ENCODE measurements around the gene C22orf42.

C22orf42 gene

DNA sequence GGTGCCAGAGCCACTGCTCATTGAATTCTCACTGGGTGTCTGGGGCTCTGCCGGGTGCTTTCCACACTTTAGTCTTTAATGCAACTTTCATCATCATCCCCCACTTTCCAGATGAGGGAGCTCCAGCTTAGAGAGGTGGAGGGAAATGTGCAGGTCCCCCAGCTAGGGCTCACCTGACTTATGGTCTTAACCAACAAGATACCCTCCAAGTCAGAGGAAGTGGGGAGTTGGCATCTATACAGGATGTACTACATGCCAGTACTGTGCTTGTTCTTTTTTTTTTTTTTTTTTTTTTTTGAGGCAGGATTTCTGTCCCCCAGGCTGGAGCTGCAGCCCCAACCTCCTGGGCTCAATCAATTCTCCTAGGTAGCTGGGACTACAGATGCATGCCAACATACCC is 26.3 kb downstream of the C22orf42 start:
- H3K9me3 Mint-ChIP-seq: no peaks in the 10 kb centered on the region
- H3K36me3 Mint-ChIP-seq: no peaks in the 10 kb centered on the region
- H3K27ac Mint-ChIP-seq: no peak overlapping the region
- H3K4me1 Mint-ChIP-seq: peaks cover 4 to 5% of the 10 kb centered on the region in 2 donors
- no peak for ATAC-seq (replicated peaks)
- peaks cover 7 to 9% of the 10 kb centered on the region in 2 donors for H3K27me3 Mint-ChIP-seq
- no peak overlapping the region for H3K4me3 Mint-ChIP-seq
- no peak for DNase-seq

DNA sequence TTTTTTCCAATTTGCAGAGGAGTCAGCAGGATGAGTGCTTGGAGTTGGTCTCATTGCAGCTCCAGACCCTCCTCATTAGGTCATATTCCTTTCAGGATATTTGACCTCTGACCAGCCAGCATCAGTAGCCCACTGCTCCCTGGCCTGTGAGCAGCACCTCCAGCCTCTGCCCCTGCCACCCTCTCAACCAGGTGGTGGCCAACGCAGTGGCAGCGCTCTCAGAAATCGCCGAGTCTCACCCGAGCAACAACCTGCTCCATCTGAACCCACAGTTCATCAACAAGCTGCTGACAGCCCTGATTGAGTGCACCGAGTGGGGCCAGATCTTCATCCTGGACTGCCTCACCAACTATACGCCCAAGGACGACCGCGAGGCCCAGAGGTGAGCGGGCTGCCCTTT is 27.0 kb downstream of the C22orf42 start:
- Mint-ChIP-seq H3K36me3 (no peaks in the 10 kb centered on the region), H3K4me3 (no peak overlapping the region), H3K27me3 (peaks cover 7 to 9% of the 10 kb centered on the region in 2 donors)

DNA sequence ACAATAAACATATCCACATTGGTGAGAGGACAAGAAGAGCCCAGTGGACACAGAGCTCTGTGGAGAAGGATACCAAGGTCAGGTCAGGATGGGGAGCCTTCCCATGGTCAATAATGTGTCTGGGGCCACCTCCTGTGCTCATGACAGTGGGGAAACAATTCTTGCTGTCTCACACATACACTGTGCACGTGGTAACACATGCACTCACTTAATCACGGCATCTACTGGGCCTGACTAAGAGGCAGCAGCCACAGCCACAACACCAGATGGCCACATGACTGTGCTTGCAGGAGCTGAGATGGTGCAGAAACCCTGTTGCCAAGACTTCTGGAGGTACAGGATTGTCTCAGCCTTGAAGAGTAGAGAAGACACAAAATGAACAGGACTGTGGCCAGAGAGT is 28.6 kb downstream of the C22orf42 start:
- H3K4me1 Mint-ChIP-seq: no peaks in the 10 kb centered on the region

More for the DNA sequence above, 27.0 kb downstream of the C22orf42 start:
- Mint-ChIP-seq H3K9me3 (no peaks in the 10 kb centered on the region), H3K27ac (no peak overlapping the region), H3K4me1 (no peaks in the 10 kb centered on the region)
- ATAC-seq (replicated peaks) (no peak), DNase-seq (no peak)

DNA sequence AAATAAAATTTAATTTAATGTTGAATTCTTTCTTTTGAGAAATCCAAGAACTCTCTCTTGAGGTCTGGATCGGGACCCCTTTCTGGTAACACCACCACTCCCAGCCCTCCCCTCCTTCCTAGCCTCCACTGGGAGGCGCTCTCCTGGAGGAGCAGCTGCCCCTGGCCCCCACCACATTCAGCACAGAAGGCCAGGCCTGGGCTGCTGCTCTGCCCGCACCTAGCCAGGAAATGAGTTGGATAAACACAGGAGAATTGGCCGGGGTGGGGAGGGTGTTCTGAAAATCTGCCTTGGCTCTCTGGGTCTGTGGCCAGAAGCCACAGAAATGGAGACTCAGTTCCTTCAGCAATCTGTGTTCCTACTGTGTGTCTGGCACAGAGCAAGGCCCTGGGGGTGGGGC is 31.2 kb downstream of the C22orf42 start:
- H3K4me3 Mint-ChIP-seq: no peak overlapping the region
- no peaks in the 10 kb centered on the region for H3K36me3 Mint-ChIP-seq
- H3K27me3 Mint-ChIP-seq: peaks cover 0 to 7% of the 10 kb centered on the region in 2 donors
- ATAC-seq (replicated peaks) (no peak), DNase-seq (no peak)
- H3K27ac Mint-ChIP-seq: no peak overlapping the region
- no peaks in the 10 kb centered on the region for H3K4me1 Mint-ChIP-seq
- H3K9me3 Mint-ChIP-seq: no peaks in the 10 kb centered on the region

More for the DNA sequence above, 28.6 kb downstream of the C22orf42 start:
- peaks cover 7 to 9% of the 10 kb centered on the region in 2 donors for H3K27me3 Mint-ChIP-seq
- no peak for DNase-seq
- peak overlapping the region; percentile 37 for H3K27ac Mint-ChIP-seq
- no peaks in the 10 kb centered on the region for H3K36me3 Mint-ChIP-seq
- H3K9me3 Mint-ChIP-seq: no peaks in the 10 kb centered on the region
- H3K4me3 Mint-ChIP-seq: no peak overlapping the region
- no peak for ATAC-seq (replicated peaks)

DNA sequence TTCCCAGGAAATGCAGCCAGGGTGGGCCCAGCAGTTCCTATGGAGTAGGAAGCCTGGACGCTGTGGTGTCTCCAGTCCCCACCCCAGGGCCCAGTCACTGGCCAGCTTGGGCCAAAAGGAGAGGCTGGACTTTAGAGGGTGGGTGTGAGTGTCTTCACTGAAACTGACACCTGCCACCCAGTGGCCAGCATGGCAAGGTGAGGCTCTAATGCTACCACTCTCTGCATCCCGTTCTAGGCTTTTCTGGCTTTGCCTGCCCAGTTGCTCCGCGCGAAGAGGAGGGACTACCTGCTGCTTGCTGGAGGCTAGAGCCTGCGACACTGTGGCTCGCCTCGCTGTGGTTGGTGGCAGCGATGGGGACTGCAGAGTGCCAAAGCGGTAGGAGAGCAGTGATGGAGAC is 35.4 kb downstream of the C22orf42 start:
- no peak for DNase-seq
- H3K4me1 Mint-ChIP-seq: no peaks in the 10 kb centered on the region
- peaks cover 0 to 9% of the 10 kb centered on the region in 2 donors for H3K27me3 Mint-ChIP-seq
- H3K27ac Mint-ChIP-seq: no peak overlapping the region
- H3K4me3 Mint-ChIP-seq: no peak overlapping the region
- ATAC-seq (replicated peaks): no peak
- H3K9me3 Mint-ChIP-seq: peaks cover 0 to 3% of the 10 kb centered on the region in 2 donors
- no peaks in the 10 kb centered on the region for H3K36me3 Mint-ChIP-seq

DNA sequence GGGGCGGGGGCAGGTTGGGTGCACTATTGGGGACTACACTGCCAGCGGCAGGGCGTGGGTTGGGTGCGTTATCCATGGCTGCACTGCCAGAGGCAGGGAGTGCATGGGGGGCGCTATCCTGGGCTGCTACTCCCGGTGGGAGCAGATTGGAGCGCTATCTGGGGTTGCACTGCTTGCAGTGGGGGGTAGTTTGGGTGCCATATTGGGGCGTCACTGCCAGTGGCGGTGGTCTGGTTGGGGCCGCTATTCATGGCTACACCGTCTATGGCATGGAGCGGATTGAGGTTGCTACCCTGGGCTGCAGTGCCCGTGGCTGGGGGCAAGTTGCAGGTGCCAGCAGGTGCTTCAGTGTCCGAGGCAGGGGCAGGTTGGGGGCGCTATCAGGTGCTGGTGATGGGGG is 36.2 kb downstream of the C22orf42 start:
- Mint-ChIP-seq H3K27ac (no peak overlapping the region), H3K27me3 (peaks cover 0 to 11% of the 10 kb centered on the region in 2 donors), H3K4me1 (no peaks in the 10 kb centered on the region), H3K36me3 (no peaks in the 10 kb centered on the region), H3K9me3 (peaks cover 0 to 3% of the 10 kb centered on the region in 2 donors), H3K4me3 (no peak overlapping the region)
- ATAC-seq (replicated peaks) (no peak), DNase-seq (no peak)

DNA sequence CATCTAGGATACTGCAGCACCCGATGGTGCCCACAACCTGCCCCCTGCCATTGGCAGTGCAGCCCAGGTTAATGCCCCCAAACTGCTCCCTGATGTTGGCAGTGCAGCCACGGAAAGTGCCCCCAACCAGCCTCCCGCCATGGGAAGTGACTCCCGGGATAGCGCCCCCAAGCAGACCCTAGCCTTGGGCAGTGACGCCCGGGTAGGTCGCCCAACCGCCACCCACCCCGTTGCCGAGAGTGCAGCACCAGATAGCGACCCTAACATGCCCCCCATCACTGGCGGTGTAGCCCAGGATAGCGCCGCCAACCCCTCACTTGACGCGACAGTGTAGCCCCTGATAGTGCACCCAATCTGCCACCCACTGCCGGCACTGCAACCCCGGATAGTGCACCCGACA is 38.5 kb downstream of the C22orf42 start:
- ATAC-seq (replicated peaks) (no peak), DNase-seq (no peak)
- Mint-ChIP-seq H3K4me1 (no peaks in the 10 kb centered on the region), H3K9me3 (peaks cover 0 to 3% of the 10 kb centered on the region in 2 donors), H3K27me3 (peaks cover 9 to 24% of the 10 kb centered on the region in 2 donors), H3K36me3 (no peaks in the 10 kb centered on the region), H3K4me3 (no peak overlapping the region), H3K27ac (no peak overlapping the region)

DNA sequence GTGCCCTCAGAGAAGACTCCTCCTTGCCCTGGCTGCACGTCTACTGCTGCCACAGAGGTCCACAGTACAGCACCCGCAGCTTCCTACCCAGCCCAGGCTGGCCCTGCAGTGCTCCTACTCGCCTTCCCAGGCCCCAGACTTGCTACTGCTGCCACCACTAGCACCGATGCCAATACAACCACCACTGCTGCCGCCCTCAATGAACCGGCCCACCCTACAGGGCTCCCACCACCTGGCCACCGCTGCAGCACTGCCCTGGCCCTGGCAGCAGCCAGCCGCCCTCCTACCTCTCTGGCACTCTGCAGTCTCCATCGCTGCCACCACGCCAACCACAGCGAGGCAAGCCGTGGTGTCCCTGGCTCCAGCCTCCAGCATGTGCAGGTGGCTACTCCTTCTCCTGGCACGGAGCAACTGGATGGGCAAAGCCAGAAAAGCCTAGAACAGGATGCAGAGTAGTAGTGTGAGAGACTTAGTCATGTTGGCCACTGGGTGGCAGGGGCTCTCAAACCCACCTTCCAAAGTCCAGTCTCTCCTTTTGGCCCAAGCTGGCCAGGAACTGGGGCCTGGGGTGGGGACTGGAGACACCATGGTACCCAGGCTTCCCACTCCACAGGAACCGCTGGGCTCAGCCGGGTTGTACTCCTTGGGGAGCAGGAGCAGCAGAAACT is 39.4 kb downstream of the C22orf42 start:
- H3K27me3 Mint-ChIP-seq: peaks cover 9 to 24% of the 10 kb centered on the region in 2 donors
- no peak overlapping the region for H3K4me3 Mint-ChIP-seq
- peaks cover 0 to 3% of the 10 kb centered on the region in 2 donors for H3K9me3 Mint-ChIP-seq
- no peak for DNase-seq
- no peaks in the 10 kb centered on the region for H3K4me1 Mint-ChIP-seq
- no peak overlapping the region for H3K27ac Mint-ChIP-seq
- H3K36me3 Mint-ChIP-seq: no peaks in the 10 kb centered on the region
- peak in 1 of 2 donors; percentile 21 for ATAC-seq (replicated peaks)

DNA sequence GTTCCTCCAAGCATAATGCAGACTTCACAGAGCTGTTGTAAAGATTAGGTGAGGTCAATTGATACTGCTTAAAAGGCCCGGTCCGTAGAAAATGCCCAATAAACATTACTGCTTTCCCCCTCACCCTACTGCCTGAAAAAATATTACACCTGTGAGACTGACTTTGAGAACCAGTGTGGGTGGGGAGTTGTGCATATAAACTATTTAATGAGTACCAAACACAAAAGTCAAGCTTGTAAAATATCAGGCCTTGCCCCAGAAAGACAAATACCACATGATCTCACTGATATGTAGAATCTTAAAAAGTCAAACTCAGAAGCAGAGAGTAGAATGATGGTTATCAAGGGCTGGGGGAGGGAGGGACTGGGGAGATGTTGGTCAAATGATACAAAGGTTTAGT is 46.7 kb downstream of the C22orf42 start:
- H3K27ac Mint-ChIP-seq: no peak overlapping the region
- H3K4me3 Mint-ChIP-seq: no peak overlapping the region
- ATAC-seq (replicated peaks) (no peak), DNase-seq (no peak)
- no peaks in the 10 kb centered on the region for H3K4me1 Mint-ChIP-seq
- no peaks in the 10 kb centered on the region for H3K9me3 Mint-ChIP-seq
- no peaks in the 10 kb centered on the region for H3K36me3 Mint-ChIP-seq
- H3K27me3 Mint-ChIP-seq: peaks cover 39 to 41% of the 10 kb centered on the region in 2 donors

DNA sequence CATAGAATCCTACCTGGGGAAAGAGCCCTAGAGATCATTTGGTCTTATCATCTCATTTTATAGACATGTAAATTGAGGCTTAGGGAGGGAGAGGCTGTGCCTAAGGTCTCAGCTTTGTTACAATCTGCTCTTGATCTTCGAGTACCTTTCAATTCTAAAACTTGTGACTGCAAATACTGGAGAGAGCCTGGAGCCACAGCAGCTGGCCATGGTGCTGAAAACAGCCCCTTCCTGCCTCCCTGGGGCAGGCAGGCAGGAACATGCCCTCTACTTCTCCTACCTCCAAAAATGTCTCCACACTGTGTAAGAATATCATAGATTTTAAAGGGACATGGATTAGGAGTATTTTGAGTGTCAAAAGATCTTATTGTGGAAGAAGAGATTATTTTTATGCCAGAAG is 52.2 kb downstream of the C22orf42 start:
- H3K27ac Mint-ChIP-seq: no peak overlapping the region
- H3K27me3 Mint-ChIP-seq: peaks cover 44% of the 10 kb centered on the region in 2 donors
- ATAC-seq (replicated peaks): no peak

DNA sequence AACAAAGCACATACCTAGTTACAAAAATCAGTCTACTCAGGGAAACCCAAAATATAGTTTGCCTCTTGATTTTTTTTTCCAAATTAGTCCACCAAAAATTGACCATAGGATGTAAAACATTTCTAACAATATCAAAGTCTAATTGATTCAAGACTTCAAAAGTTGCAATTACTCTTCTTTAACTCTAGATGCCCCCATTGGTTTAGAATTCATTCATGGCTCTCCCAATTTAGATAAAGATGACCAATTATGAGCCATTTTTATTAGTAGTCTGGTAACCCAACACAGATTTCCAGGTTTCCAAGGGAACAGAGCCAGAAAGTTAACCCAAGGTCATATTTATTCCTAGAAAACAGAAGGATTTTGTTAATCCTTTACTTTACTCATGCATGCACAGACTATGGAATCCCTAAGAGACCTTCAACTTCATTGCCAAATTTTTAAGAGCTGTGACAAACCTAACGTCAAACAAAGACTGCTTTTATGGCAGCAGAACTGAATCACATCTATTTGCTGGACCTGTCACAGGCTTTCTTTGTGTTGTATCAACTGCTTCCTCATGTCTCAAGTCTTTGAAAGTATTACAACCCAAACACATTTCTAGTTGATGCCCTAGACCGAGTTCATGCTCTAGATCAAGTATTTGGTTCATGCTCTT is 55.3 kb downstream of the C22orf42 start:
- Mint-ChIP-seq H3K4me3 (no peak overlapping the region), H3K27me3 (peaks cover 20 to 34% of the 10 kb centered on the region in 2 donors), H3K4me1 (no peaks in the 10 kb centered on the region), H3K36me3 (no peaks in the 10 kb centered on the region), H3K27ac (no peak overlapping the region), H3K9me3 (no peaks in the 10 kb centered on the region)
- DNase-seq (no peak), ATAC-seq (replicated peaks) (no peak)

More for the DNA sequence above, 52.2 kb downstream of the C22orf42 start:
- no peaks in the 10 kb centered on the region for H3K4me1 Mint-ChIP-seq
- H3K4me3 Mint-ChIP-seq: no peak overlapping the region
- no peaks in the 10 kb centered on the region for H3K36me3 Mint-ChIP-seq
- H3K9me3 Mint-ChIP-seq: no peaks in the 10 kb centered on the region
- no peak for DNase-seq

DNA sequence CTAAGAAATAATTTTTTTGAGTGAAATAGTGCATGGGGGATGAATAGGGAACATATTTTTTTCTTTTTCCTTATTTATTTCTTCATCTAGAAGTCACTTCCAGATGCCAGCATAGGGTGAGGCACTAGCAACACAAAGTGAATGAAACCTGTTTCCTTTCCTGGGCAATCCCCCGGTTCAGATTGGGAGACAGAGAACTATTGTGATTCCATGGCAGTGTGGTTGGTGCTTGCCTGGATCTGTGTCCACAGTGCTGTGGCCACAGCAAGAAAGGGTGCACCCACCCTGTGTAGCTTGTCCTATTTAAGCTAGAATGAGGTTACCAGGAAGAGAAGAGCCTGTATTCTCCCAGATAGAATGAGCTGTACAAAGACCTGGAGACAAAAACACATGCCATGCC is 58.4 kb downstream of the C22orf42 start:
- Mint-ChIP-seq H3K4me3 (no peak overlapping the region), H3K27ac (no peak overlapping the region), H3K9me3 (no peaks in the 10 kb centered on the region), H3K4me1 (no peaks in the 10 kb centered on the region), H3K36me3 (no peaks in the 10 kb centered on the region), H3K27me3 (peaks cover 10 to 13% of the 10 kb centered on the region in 2 donors)
- ATAC-seq (replicated peaks) (no peak), DNase-seq (no peak)

Data from stimulated activated naive B cell treated with anti-CD40 and anti-IgM and Interleukin-4, amounts not matched to agents 10 μg/mL and 1 μg/mL and 100 μg/mL, for 72 hours (primary cell).